Measurements from ENCODE around the gene CCDC69.

DNA sequence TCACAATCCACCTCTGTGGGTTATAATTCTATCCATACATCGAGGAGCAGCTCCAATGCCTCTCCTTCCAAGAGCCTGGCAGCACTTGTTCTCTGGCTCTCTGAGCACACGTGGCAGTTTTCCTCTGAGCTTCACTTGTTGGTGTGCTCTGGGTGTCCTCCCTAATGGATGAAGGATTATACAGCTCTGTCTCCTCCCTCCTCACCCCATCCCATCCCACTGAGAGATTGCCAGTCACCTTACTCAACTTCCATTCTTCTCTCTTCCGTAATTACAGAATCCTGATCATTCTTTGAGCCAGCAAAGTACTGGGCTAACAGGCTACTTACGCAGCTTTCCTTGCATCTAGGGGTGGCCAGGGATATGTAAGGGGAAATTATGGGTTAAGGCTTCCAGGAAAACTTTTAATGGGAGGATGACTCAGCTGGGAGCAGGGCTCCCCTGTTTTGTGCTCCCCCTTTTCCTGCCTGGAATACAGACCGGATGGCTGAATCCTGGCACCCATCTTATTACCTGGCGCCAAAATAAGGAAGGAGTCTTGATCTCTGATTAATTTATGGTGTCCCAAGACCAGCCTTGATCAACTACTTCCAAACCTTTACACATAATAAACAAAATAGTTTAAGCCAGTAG lies 6.3 kb upstream of the CCDC69 start:
- no peak for TF ChIP-seq HDGF (IDR thresholded peaks at IDR 0.05)
- TF ChIP-seq, protein P1, sequence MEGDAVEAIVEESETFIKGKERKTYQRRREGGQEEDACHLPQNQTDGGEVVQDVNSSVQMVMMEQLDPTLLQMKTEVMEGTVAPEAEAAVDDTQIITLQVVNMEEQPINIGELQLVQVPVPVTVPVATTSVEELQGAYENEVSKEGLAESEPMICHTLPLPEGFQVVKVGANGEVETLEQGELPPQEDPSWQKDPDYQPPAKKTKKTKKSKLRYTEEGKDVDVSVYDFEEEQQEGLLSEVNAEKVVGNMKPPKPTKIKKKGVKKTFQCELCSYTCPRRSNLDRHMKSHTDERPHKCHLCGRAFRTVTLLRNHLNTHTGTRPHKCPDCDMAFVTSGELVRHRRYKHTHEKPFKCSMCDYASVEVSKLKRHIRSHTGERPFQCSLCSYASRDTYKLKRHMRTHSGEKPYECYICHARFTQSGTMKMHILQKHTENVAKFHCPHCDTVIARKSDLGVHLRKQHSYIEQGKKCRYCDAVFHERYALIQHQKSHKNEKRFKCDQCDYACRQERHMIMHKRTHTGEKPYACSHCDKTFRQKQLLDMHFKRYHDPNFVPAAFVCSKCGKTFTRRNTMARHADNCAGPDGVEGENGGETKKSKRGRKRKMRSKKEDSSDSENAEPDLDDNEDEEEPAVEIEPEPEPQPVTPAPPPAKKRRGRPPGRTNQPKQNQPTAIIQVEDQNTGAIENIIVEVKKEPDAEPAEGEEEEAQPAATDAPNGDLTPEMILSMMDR (IDR thresholded peaks at IDR 0.05 in 2 of 3, conservative IDR thresholded peaks at IDR 0.05 in 1 of 3; ENCODE audit: control insufficient read depth in 2 of 3, extremely low read depth in 1 of 3, insufficient read depth in 1 of 3, low read depth in 3 of 3, low read length in 3 of 3) = no peak
- TF ChIP-seq SUPT20H (IDR thresholded peaks at IDR 0.05; ENCODE audit: borderline replicate concordance, control insufficient read depth, low read depth, low read length) = no peak
- no peak for TF ChIP-seq TAF1 (IDR thresholded peaks at IDR 0.05; ENCODE audit: borderline replicate concordance, low read depth, low read length)
- TF ChIP-seq, protein P2, sequence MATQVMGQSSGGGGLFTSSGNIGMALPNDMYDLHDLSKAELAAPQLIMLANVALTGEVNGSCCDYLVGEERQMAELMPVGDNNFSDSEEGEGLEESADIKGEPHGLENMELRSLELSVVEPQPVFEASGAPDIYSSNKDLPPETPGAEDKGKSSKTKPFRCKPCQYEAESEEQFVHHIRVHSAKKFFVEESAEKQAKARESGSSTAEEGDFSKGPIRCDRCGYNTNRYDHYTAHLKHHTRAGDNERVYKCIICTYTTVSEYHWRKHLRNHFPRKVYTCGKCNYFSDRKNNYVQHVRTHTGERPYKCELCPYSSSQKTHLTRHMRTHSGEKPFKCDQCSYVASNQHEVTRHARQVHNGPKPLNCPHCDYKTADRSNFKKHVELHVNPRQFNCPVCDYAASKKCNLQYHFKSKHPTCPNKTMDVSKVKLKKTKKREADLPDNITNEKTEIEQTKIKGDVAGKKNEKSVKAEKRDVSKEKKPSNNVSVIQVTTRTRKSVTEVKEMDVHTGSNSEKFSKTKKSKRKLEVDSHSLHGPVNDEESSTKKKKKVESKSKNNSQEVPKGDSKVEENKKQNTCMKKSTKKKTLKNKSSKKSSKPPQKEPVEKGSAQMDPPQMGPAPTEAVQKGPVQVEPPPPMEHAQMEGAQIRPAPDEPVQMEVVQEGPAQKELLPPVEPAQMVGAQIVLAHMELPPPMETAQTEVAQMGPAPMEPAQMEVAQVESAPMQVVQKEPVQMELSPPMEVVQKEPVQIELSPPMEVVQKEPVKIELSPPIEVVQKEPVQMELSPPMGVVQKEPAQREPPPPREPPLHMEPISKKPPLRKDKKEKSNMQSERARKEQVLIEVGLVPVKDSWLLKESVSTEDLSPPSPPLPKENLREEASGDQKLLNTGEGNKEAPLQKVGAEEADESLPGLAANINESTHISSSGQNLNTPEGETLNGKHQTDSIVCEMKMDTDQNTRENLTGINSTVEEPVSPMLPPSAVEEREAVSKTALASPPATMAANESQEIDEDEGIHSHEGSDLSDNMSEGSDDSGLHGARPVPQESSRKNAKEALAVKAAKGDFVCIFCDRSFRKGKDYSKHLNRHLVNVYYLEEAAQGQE (IDR thresholded peaks at IDR 0.05; ENCODE audit: low read depth, low read length) = no peak
- no peak for TF ChIP-seq POLR2A (IDR thresholded peaks at IDR 0.05; ENCODE audit: low read depth, low read length)
- TF ChIP-seq, protein P3, sequence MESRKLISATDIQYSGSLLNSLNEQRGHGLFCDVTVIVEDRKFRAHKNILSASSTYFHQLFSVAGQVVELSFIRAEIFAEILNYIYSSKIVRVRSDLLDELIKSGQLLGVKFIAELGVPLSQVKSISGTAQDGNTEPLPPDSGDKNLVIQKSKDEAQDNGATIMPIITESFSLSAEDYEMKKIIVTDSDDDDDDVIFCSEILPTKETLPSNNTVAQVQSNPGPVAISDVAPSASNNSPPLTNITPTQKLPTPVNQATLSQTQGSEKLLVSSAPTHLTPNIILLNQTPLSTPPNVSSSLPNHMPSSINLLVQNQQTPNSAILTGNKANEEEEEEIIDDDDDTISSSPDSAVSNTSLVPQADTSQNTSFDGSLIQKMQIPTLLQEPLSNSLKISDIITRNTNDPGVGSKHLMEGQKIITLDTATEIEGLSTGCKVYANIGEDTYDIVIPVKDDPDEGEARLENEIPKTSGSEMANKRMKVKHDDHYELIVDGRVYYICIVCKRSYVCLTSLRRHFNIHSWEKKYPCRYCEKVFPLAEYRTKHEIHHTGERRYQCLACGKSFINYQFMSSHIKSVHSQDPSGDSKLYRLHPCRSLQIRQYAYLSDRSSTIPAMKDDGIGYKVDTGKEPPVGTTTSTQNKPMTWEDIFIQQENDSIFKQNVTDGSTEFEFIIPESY (IDR thresholded peaks at IDR 0.05) = no peak
- no peak for TF ChIP-seq MXI1 (IDR thresholded peaks at IDR 0.05; ENCODE audit: low read depth, low read length)
- TF ChIP-seq EZH2 (IDR thresholded peaks at IDR 0.05; ENCODE audit: borderline replicate concordance, control insufficient read depth, low read depth, low read length) = no peak
- TF ChIP-seq NFYB (IDR thresholded peaks at IDR 0.05; ENCODE audit: insufficient read depth, low read depth, low read length) = no peak
- TF ChIP-seq BHLHE40 (IDR thresholded peaks at IDR 0.05; ENCODE audit: borderline replicate concordance in 1 of 2, low read depth in 2 of 2, low read length in 1 of 2) = no peak
- no peak for TF ChIP-seq SUZ12 (IDR thresholded peaks at IDR 0.05; ENCODE audit: unreplicated experiment)
- no peak for TF ChIP-seq CEBPB (IDR thresholded peaks at IDR 0.05; ENCODE audit: borderline replicate concordance in 1 of 2, low read depth in 2 of 2, low read length in 2 of 2)

Measured in GM12878 (cell line).